HS-5 (cell line): Measurements from ENCODE around the gene POLR2H.
A peak's percentile ranks its signal among the peaks of the same experiment; 100 is the strongest.

Experiments
- DNase-seq: peaks from one replicate; pipeline ENCODE4 v3.0.0-alpha.2; 2012; ENCODE audit warnings: low read depth

POLR2H gene

GRCh38 chr3:184352149-184352785 is 9.2 kb upstream of the POLR2H start:
- no peak for DNase-seq

DNA sequence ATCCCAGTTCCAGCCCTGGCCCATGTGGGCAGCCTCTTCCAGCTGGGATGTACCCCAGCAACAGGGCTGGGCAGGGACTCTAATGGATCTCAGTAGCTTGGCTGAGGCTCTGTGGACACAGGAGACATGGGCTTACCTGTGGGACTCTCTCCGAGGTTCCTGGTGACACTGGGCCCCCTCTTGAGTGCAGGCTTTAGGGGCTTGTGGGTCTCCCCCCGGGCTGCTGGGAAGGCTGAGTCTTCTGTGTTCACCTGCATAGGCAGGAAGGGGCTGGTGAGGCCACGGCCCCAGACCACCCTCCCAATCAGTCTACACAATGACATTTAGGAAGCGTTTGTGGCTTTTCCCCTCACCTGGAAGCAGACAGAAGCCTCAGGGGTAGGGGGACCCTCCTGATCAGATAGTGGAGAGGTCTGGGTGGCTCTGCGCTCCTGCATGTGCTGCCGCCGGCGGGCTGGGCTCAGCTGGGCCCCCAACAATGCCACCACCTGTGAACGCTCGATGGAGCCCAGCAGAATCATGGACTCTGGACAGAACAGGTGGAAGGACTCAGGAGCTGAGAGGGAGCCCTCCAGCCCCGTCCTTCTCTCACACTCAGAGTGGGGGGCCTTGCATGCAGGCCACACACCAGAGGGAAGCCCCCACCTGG is 8.5 kb upstream of the POLR2H start:
- no peak for DNase-seq

DNA sequence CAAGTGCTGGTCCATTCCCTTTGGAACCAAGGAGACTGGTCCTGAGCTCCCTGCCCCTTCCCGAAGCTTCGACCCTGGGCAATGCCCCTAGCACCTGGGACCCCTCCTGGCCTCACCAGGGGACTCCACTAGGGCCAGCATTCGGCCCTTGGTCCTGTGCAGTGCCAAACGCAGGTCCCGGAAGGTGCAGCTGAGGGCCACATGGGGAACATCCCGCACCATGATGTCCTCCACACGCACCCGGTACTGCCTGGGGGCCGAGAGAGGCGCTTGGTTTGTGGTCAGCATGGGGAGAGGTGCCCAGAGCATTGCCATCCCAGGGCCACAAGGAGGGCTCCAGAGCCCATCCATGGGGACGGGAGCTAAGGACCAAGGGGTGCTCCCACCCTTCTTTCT is 8.0 kb upstream of the POLR2H start:
- no peak for DNase-seq

- no peak for DNase-seq
These were observed 7.3 kb upstream of the POLR2H start for GRCh38 chr3:184354121-184354728.

DNA sequence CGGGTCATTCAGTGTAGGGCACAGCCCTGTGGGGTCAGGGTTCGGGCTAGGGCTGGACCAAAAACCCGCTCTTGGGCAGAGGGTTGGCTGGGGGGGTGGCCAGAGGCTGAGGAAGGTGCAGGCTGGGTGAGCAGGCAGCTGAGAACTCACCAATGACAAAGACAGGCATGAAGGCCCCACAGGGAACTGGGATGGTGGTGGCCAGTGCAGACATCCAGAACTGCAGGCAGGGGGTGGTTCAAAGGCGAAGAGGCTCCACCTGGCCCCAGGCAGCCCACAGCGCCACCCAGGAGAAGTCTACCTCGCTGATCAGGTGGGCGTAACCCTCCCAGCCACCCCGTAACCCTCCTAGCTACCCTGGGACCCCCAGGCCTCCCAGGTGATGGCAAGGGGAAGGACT is 6.8 kb upstream of the POLR2H start:
- DNase-seq = no peak

- DNase-seq = no peak
These were observed 6.1 kb upstream of the POLR2H start for GRCh38 chr3:184355261-184356040.

- DNase-seq = no peak
These were observed 4.0 kb upstream of the POLR2H start for GRCh38 chr3:184357248-184358123.

DNA sequence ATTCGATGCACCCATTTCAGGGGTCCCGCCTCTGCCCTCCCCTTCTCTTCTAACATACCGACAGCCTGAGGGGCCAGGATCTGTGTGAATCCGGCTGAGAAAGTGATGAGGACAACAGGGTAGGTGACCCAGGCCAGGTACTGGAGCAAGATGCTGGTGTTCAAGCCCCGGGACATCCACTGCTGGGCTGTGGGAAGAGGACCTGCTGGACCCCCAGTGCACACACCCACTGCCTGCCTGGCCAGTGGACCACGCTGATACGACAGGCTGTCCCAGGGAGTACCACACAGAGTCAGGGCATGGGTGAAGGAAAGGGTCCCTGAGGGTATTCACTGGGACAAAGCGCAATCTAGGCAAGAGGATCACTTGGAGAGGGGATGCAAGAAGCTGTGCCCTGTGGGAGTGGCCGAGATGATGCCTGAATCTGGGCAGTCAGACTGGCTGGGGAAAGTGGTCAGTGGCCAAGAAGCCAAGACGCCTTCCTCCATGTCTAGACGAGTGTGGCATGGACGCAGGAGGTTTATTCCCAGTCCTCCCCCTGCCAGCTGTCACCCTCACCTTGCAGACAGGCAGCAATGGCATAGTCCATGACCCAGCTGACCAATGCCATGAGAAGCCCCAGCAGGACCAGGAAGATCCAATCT is 3.3 kb upstream of the POLR2H start:
- DNase-seq = no peak

GRCh38 chr3:184358921-184359350 is 2.6 kb upstream of the POLR2H start:
- DNase-seq = no peak

GRCh38 chr3:184359610-184360009 is 1.9 kb upstream of the POLR2H start:
- no peak for DNase-seq

DNA sequence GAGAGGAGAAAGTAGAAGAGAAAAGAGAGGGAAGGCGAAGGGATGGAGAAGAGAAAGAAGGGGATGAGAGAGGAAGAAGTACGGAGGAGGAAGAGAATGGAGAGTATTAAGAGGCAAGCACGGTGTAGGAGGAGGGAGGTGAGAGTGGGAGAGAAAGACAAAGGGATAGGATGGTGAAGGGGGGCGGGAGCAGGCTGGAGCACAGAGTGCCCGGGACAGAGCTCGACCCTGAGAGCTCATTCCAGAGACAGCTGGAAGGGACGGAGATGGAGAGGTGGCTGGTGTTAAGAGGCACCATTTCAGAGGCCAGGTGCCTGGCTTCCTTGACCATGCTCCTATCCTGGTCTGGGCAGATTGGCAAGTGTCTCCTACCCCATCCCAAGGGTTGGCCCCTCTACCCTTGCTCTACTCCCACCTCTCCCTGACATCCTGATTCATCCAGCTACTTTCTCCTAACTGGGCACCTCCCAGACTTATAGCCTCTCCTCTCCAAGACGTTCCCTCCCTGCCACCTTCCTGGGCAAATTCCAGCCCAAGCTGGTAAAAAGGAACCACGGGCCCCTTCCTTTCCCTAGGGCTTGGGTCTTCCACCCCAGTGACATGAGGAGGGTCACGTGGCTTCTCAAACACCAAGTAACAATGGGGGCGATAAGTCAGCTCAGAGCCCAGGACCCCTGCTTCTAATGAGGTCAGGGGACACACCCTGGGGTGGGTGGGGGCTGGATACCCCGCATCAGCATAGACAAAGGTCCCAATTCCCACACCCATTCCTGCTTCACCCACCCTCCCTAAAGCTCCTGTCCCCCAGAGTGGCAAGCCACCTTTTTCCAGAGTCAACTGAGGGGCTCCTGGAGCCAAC is 1.2 kb upstream of the POLR2H start:
- DNase-seq = no peak

DNA sequence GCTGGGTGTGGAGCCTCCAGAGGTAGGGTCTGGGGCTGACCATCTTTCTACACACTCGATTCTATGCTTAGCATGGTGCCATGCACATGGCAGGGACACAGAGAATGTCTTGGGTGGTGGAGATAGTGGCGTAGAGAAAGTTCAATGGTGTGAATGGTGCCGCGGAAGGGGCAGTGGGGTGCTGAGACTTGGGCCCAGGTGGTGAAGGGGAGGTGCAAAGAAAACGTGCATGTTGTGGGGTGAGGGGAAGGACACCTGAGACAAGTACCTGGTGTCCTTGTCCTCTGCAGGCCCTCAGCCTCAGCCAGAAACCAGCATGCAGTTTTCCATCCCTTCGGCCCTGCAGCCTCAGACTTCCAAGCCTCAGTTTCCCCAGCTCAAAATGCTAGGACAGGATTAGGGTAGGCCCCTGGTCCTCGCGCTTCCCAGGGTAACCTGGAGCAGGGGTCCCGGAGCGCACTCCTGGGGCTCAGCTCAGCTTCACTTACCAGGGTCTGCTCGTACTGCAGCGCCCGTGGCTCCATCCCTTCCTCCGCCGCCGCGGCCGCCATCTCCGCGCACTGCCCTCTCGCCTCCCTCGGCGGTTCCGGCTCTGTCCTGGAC is 480 bp upstream of the POLR2H start:
- no peak for DNase-seq

GRCh38 chr3:184361932-184362667 is 590 bp downstream of the POLR2H start:
- DNase-seq = peak; percentile 48

GRCh38 chr3:184362668-184363546 is 1.4 kb downstream of the POLR2H start:
- DNase-seq = peak; percentile 95

DNA sequence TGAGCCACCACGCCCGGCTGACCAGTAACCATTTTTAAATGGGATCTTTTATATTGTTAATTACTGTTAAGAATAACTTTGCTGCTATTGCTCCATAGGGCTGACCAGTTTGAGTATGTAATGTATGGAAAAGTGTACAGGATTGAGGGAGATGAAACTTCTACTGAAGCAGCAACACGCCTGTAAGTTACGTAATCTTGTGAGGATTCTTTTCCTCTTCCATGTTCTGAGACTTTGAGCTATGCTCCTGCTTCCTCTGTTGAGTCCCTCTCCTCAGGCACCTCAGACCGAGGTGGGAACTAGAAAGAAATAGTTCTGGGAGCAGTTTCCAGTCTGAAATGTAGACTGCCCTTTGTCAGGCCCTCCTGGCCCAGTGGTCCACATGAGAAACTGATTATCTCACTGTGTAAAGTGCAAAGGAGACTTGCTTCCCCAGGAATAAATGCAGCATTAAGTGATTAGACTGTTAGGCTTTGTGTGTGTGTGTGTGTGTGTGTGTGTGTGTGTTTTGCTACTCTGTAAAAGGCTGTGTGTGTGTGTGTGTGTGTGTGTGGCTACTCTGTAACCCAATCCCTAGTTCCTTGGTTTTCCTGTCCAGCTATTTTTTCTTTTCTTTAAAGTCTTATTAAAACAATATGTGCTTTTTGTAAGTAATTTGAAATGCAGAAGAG is 5.2 kb downstream of the POLR2H start:
- no peak for DNase-seq

GRCh38 chr3:184368116-184368515 is 6.6 kb downstream of the POLR2H start:
- DNase-seq = no peak

DNA sequence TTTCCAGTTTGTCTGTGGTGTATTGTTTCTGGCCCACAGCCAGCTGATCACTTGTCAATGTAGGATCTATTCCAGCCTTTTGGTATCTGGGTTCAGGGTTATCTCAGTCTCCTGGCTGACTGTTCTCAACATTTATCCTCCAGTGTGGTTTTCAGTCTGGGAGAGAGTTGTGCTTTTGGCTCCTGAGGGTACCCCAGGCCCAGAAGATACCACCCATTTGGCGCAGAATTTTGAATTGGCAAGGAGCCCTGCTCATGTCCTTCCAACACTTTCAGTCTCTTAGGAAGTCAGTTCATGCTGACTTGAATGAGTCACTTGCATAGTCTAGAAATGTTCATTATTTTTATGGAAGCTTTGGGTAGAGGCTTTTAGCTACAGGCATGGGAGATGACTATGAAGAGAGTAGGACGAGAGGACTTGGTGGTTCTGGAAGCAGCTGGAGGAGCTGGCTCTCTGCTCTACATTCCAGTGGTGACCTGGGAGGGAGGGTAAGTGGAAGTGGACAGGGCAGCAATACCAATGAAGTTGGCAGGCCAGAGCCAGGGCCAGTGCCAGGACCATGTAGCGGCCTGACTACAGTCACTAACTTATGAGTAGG is 7.2 kb downstream of the POLR2H start:
- no peak for DNase-seq
